GM19395 (cell line): ENCODE measurements around the gene SH3TC1.

Experiments used
- ATAC-seq: cut with Tn5 transposase; IDR thresholded peaks from one replicate; pipeline ENCODE4 v1.9.1; 2021; ENCODE audit warnings: mild to moderate bottlenecking, moderate library complexity; ENCODE audit not compliant: unreplicated experiment

SH3TC1 gene

DNA sequence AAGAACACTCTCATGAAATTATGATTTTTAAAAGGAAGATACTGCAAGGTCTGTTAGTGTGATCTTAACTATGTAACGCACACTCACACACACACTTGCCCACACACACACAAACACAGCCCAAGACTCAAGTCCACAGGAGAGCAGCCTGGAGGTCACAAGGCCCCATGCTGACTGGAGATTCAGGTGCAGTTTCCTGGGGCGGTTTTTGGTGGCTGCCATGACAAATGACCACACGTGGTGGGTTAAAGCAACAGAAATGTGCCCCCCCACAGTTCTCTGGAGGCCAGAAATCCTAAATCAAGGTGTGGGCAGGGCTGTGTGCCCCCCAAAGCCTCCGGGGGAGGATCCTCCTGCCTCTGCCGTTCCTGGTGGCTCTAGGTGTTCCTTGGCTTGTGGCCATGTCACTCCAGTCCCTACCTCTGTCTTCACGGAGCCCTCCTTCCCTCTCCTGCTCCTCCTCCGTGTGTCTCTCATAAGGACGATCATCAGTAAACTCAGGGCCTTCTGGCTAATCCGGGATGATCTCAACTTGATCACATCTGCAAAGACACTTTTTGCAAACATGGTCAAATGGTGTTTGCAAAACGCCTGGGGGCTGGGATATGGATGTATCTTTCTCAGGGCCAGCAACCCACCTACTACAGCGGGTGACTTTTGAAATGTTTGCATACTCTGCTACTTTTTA, 60.8 kb downstream of the SH3TC1 start:
- no peak for ATAC-seq

DNA sequence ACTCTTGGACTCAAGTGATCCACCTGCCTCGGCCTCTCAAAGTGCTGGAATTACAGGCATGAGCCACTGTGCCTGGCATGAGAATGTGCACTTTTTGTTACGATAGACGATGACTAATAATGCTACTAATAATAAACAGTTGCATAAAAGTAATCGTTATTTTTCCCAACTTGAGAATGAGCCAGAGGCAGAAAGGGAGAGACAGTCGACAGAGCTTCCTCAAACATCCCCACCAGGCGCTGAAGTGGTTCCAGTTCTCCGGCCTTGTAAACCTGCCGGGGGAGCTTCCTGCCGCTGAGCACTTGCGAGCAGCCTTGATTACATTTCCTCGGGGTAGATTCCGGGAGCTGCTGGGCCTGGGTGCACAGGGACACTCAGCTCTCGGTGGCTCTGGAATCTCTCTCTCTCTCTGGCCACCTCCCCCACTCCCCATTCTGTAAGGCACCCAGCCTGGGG, 61.6 kb downstream of the SH3TC1 start:
- ATAC-seq, result no peak

DNA sequence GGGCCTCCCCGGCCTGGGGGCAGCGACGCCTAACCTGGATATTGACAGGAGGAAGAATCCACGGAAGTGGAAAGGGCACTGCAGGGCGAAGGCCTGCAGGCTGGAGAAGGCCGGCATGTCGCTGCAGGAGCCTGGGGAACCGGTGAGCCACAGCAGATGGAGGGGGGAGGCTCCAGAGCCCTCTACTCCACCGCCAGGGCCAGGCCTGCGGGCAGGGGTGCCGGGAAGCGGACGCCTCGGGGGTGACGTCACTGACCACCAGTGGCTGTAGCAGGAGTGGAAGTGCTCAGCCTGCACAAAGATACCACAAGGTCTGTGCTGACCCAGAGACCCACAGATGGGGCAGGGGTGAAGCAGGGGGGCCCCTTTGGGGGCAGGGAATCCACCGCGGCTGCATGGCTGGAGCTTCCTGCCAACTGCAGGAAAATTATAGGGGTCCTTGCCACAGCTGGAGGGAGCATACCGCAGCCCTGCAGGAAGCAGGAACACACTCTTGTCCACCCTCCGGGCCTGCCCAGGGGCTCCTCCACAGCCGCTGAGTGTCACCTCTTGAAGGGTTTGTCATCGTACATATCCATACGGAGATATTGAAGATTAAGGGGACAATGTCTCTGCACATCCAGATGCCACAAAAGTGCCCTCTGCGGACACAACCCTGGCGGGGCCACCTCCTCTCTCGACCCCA, 62.9 kb downstream of the SH3TC1 start:
- no peak for ATAC-seq

DNA sequence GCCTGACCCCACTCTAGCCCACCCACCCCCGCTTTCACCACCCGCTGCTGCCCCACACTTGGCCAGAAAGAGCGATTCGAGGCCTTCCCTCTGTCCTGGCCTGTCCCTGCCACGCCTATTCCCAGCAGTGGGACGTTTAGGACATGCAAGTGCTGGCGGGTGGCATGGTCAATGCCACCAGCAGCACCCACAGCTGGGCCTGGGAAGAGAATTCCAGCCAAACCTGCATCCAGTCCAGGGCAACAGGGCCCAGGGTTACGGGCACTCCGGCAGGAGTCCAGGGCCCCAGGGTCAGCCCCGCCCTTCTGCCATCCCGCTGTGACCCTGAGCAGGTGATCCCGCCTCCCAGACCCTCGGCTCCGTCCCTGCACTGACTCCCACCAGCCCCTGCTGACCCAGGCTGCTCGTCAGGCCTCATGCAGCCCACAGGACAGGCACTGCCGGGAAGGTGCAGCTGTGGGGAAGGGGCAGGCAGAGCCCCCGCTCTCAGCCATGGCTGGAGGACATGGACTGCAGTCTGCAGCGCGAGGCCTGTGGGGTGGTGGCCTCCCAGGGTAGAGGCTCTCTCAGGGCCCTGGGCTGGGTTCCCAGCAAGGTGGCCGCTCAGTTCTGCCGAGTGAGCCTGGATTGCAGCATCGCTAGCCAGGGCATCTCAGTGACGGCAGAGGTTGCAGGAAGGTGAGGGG, 63.7 kb downstream of the SH3TC1 start:
- ATAC-seq, result no peak

DNA sequence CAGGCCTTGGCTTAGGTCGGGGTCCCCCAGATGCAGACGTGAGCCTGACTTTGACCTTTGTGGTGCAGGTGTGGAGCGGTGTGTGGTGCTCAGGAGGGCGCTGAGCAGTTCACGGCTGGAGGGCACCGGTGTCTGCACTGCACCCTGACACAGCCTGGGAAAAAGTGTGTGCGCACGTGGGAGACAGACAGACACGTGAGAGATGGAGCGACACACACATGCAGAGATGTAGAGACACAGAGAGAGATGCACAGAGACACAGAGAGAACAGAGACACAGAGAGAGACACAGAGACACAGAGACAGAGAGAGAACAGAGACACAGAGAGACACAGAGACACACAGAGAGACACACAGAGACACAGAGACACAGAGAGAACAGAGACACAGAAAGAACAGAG, 64.3 kb downstream of the SH3TC1 start:
- no peak for ATAC-seq

- ATAC-seq, result no peak
Observed at GRCh38 chr4:8264106-8264505, 65.0 kb downstream of the SH3TC1 start.

- ATAC-seq, result no peak
Observed at GRCh38 chr4:8265171-8265929, 66.3 kb downstream of the SH3TC1 start.

DNA sequence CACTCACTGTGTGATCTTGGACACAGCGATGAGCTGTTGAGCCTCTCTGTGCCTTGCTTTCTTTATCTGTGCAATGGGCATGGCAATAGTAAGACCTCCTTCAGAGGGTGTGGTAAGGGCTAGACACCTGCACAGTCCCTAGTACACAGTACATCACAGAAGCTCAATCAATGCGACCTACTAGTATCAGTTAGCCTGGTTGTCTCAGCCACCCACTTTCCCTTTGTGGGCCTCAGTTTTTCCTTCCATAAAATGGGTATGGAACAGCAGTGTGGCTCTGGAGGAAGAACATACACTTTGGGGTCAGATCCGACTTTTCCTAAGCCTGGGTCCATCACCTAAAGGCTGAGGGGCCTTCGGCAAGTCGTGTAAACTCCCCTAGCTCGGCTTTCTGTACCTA, 67.0 kb downstream of the SH3TC1 start:
- ATAC-seq, result no peak

DNA sequence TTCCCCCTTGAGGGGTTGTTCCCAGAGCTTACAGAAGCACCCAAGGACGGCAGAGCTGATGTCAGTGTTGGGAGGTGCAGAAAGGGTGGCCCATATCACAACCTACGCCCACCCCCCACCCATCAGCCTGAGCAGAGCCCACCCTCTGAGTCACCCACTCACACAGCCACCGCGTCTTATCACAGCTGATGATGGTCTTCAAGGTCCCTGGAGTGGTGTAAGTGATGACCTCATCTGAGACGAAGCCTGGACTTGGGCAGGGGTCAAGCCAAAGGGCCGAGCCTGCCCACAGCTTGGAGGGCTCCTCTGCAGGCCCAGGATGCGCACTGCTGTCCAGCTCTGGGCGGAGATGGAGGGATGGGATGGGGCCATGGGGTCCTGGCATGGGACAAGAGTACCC, 67.4 kb downstream of the SH3TC1 start:
- no peak for ATAC-seq

- ATAC-seq, result no peak
Observed at GRCh38 chr4:8267077-8267476, 68.0 kb downstream of the SH3TC1 start.

- ATAC-seq, result no peak
Observed at GRCh38 chr4:8268211-8268610, 69.1 kb downstream of the SH3TC1 start.

- ATAC-seq, result no peak
Observed at GRCh38 chr4:8268901-8269534, 69.9 kb downstream of the SH3TC1 start.

GRCh38 chr4:8269535-8270417, 70.7 kb downstream of the SH3TC1 start, which contains the start of gene HTRA3:
Gene HTRA3, plus strand, starts transcription at chr4:8269754. Its CDS starts 215 bp downstream, at chr4:8269969.
- no peak for ATAC-seq

GRCh38 chr4:8270418-8270771, 71.3 kb downstream of the SH3TC1 start:
- ATAC-seq, result no peak

- no peak for ATAC-seq
Observed at GRCh38 chr4:8270912-8271815, 72.1 kb downstream of the SH3TC1 start.

DNA sequence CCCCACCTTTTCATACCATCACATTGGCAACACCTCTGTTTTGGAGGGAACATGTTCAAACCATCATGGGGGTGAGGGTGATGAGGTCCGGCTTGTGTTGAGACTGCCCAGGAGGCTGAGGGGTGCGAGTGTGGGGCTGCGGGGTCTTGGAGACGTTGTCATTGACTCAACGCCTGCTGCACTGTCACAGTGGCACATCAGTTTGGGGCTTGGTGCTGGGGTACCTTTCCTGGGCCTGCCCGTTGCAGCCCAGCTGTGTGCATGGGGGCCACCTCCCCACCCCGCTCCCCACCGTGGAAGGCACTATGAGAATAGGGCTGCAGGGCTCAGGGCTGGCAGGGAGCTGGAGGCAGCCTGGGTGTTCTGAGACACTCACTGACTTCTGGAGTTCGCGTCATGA, 72.7 kb downstream of the SH3TC1 start:
- no peak for ATAC-seq

GRCh38 chr4:8272472-8273428, 73.7 kb downstream of the SH3TC1 start:
- no peak for ATAC-seq

- ATAC-seq, result no peak
Observed at GRCh38 chr4:8273450-8273849, 74.4 kb downstream of the SH3TC1 start.
